Ureter (tissue), 1 donor: Measurements from ENCODE around the gene COL9A3. TPM values are rescaled to one million over a fixed set of nuclear protein-coding genes. Genes with fewer than 3 reads are reported as not detected.

Experiments used
- DNase-seq: peaks from one replicate; pipeline ENCODE4 v3.0.0-alpha.2; 2020; ENCODE audit warnings: low spot score
- total RNA-seq: library from RNA; stranded (reverse); gene quantifications from one replicate; pipeline ENCODE4 v1.2.4, GENCODE V29; 2023
- donor health status: DM: yes; HTN: yes; CAD: no.

Gene COL9A3
- total RNA-seq = 5.1 TPM

GRCh38 chr20:62816884-62817873 is at the start of gene COL9A3:
COL9A3 (plus strand) TSS chr20:62817050; CDS start chr20:62817065, 15 bp downstream.
- no peak for DNase-seq

DNA sequence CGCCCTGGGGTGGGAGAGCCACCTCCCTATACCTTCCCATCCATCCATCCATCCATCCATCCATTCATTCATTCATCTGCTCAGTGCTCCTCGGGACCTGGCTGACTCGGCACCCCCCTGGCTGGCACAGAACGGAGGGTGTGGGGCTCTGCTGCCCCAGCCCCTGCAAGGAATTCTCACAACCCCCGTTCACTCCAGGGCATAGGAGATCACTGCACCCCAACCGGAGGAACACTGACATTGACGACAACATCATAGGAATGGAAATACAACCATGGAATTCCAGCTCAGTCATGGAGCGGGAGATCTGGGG is 48.7 kb upstream of the COL9A3 start:
- no peak for DNase-seq

DNA sequence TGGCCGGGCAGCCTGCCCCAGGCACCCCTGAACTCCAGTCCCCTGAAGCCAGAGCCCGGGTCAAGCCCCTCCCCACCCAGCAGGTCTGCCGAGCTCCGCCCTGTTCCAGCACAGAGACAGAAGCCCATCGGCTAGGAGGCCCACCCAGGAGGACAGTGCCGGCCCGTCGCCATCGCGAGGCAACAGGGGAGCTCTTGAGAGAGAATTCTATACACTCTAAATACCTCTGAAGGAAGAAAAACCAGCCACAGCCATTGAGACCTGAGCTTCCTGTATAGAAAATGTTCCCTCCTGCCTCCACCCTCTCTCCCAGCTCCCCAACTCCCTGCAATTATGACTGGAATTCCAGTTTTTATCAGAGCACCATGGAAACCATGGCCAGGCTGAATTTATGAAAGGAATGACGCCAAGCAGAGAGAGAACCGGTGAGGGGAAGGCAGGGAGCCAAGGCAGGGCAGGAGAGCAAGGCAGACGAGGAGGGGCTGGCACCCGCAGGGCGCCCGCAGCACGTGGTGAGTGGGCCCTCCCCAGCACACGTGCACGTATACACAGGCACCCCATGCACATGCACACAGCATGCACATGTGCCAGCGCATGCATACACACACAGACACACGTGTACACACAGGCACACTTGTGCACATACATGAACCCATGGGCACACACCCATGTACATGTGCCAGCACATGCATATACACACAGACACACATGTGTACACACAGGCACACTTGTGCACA is 48.1 kb upstream of the COL9A3 start:
- DNase-seq = no peak

DNA sequence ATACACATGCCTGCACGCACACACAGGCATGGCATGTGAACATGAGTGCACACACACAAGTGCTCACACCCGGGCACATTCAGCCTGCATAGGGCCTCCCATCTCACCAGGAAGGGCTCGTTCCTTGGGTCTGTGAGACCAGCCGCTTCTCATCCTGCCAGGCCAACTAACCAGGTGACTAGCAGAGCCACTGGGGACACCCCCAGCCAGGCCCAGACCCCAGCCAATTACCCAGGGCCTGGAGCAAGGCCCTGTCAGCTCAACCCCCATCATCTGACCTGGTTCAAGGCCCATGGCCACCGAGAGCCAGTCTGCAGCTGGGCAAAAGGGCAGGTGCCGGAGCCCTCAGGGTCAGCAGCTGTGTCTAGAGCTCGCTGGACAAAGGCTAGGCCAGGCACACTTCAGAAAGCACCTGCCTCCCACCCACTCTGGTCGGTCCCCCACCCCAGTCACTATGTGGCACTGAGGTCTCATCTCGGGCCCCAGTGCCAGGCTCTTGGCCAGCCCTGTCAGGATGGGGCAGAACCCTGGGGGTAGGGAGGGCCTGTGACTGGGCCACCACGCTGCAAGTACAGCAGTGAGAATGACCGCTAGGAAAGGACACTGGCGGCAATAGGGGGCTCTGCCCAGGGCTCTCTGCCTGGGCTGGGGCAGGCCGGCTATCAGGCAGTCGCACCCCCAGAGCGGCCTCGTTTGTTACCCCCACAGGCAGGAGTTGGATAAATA is 47.3 kb upstream of the COL9A3 start:
- no peak for DNase-seq

DNA sequence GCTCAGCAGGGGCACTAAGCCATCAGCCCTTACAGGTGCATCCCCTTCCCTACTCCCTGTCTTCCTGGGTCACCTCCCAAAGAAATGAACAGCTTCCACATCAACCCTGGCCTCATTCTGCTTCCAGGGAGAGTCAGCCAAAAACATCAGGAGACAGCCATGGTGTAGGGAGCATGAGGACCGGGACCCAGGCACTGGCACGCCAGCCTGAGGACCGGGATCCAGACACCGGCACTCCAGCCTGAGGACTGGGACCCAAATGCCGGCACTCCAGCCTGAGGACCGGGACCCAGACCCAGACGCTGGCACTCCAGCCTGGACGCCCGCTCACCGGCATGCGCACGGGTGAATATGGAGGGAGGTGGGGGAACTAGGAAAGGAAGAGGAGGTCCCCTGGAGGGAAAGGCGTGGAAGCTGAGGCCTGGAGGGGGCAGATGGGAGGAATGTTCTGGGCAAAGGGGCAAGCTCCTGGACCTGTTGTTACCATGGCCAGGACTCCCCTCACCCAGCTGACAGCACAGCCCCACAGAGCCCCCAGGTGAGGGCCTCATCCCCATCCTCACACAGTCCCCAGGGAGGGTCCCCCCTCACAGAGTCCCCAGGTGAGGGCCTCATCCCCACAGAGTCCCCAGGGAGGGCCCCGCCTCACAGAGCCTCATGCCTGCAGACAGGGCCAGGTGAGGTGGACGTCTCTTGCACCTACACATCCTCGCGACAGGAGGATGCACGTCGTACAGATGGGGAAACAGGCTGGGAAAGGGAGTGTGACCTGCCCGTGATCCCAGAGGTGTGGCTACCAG is 46.5 kb upstream of the COL9A3 start:
- no peak for DNase-seq

GRCh38 chr20:62770916-62771315 is 45.9 kb upstream of the COL9A3 start:
- no peak for DNase-seq

GRCh38 chr20:62771396-62772102 is 45.3 kb upstream of the COL9A3 start:
- DNase-seq = no peak

- DNase-seq = no peak
Observed at GRCh38 chr20:62772103-62772611, 44.7 kb upstream of the COL9A3 start.

DNA sequence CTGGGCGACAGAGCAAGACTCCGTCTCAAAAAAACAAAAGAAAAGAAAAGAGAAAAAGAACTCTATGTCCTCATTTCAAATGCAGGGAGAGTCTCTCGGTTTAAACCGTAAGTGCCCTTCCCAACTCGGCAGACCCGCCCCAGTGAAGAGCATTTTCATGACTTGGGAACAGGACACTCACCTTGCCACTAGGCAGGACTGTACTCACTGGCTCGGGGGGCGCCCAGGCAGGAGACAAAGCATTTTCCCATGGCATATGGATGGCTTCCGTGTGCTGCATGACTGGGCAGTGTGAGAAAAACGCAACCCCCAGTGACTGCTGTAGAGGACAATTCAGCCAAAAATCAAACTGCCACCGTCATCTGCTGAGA is 44.2 kb upstream of the COL9A3 start:
- DNase-seq = no peak

DNA sequence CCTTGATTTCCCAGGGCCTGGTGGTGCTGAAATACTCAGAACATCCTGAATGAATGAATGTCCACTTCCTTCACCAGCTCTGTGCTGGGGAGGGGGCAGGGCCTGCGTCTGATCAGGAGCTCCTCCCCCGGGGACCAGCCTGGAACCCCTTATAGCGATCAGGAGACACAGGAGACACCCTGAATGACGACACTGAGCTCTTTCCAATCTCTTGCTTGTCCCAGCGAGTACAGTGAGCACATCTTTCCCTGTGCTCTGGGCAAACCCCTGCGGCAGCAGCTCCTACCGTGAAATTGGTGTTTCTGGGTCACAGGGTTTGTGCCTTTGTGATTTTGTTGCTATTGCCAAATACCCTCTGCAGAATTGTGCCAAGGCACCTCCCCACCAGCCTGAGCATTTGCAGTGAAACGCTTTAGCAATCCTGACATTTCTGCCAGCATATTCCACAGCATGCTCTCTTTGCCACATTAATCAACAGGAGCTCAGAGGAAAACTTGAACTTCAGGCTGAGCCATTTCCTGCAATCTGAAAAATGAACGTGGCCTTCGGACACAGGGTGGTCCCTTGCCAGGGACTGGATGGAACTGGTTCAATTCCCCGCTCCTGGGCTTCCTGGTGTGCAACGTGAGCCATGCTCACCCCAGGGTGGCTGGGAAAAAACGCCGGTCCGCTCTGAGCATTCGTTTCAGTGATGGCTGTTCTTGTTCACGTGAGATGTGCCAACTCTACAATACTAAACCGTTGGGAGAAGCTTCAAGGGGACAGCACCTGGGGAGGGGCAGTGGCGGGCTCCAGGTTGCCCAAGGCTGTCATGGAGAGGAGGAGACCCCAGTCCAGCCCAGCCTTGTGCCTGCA is 43.6 kb upstream of the COL9A3 start:
- DNase-seq = no peak

DNA sequence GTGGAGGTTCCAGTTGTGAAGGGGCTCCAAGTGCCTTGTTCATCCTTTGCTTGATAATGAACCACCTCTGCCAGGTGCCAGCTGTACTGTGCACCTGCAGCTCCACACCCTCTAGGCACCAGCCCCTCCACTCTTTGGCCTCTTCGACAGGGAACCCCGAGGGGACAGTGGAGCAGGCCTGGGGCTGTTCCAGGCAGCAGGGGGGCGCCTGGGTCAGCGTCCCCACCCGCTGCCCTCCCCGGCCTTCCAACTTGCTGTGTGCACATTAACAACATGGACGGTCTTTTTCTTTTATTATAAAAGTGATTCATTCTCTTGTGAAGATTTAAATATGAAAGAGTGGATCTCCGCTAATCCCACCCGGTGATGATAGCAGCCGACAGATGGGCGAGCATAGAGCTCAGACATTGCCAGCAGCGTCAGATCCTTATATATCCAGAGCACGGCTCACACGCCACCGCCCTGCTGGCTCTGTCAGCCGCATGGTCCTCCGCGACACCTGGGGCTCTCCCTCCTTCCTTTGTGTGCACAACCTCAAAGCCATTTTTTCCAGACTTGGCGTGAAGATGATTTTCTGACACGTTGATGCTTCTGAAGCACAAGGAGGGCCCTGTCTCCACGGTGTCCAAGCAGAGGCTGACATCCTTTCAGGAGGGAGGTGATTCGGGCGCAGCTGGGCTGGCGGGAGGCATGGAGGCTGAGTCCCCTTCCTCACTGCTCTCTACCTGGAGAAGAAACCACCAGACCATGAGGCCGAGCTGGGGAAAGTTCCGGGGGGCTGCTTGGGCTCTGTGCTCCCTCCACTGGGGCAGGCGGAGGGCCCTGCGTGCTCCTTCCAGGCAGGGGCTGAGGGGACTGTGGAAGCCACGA is 42.8 kb upstream of the COL9A3 start:
- DNase-seq = no peak

- no peak for DNase-seq
Observed at GRCh38 chr20:62774762-62775161, 42.1 kb upstream of the COL9A3 start.

- DNase-seq = no peak
Observed at GRCh38 chr20:62775206-62775605, 41.6 kb upstream of the COL9A3 start.

GRCh38 chr20:62776035-62776691 is 40.7 kb upstream of the COL9A3 start:
- no peak for DNase-seq

GRCh38 chr20:62776692-62777527 is 39.9 kb upstream of the COL9A3 start:
- DNase-seq = no peak

- no peak for DNase-seq
Observed at GRCh38 chr20:62777528-62777830, 39.4 kb upstream of the COL9A3 start.

- DNase-seq = no peak
Observed at GRCh38 chr20:62778058-62778457, 38.8 kb upstream of the COL9A3 start.
